Stimulated activated naive CD8-positive, alpha-beta T cell treated with anti-CD3 and anti-CD28 coated beads, Interleukin-15, amount 100 ng/mL, for 72 hours (primary cell): ENCODE results near the gene STK17A.
"Not testable (repeated sequence)": the region's sequence is repeated elsewhere in the genome, so short reads cannot be mapped to it uniquely, and the experiment has no call there.

Experiments
- ATAC-seq: fragments of 150-1000 bp; cut with Tn5 transposase; 2 replicates; pipeline ENCODE4 v1.10.0; 2021; ENCODE audit warnings: mild to moderate bottlenecking, moderate library complexity
- DNase-seq, 2 donors: peaks; one replicate each; pipeline ENCODE4 v3.0.0; 2021 to 2022
- H3K27ac Mint-ChIP-seq, 2 donors: one replicate each; pipeline ENCODE4 v1.8.0; 2022; ENCODE audit warnings: mild to moderate bottlenecking in 2 of 2, mixed read lengths in 2 of 2, moderate library complexity in 2 of 2
- H3K27me3 Mint-ChIP-seq: one replicate; pipeline ENCODE4 v1.8.0; 2022; ENCODE audit warnings: mixed read lengths
- H3K4me1 Mint-ChIP-seq: one replicate; pipeline ENCODE4 v1.8.0; 2022; ENCODE audit warnings: mild to moderate bottlenecking, mixed read lengths
- H3K4me3 Mint-ChIP-seq, 2 donors: one replicate each; pipeline ENCODE4 v1.8.0; 2022; ENCODE audit warnings: mild to moderate bottlenecking in 2 of 2, mixed read lengths in 2 of 2, moderate library complexity in 1 of 2
- H3K9me3 Mint-ChIP-seq, 2 donors: one replicate each; pipeline ENCODE4 v1.8.0; 2022; ENCODE audit warnings: mixed read lengths in 2 of 2

STK17A gene

GRCh38 chr7:43557831-43558495 lies 24.9 kb upstream of the STK17A start:
- peaks cover 21% of the 10 kb centered on the region for H3K27me3 Mint-ChIP-seq
- ATAC-seq (no peak), DNase-seq (no peak)
- no peak overlapping the region for H3K27ac Mint-ChIP-seq
- no peak overlapping the region for H3K4me3 Mint-ChIP-seq
- H3K4me1 Mint-ChIP-seq: peaks cover 17% of the 10 kb centered on the region
- peaks cover 0 to 6% of the 10 kb centered on the region in 2 donors for H3K9me3 Mint-ChIP-seq

GRCh38 chr7:43559171-43559945 lies 23.6 kb upstream of the STK17A start:
- Mint-ChIP-seq H3K4me1 (peaks cover 7% of the 10 kb centered on the region), H3K27ac (no peak overlapping the region), H3K27me3 (peaks cover 21% of the 10 kb centered on the region), H3K4me3 (no peak overlapping the region), H3K9me3 (peaks cover 0 to 6% of the 10 kb centered on the region in 2 donors)
- no peak for ATAC-seq
- no peak for DNase-seq

DNA sequence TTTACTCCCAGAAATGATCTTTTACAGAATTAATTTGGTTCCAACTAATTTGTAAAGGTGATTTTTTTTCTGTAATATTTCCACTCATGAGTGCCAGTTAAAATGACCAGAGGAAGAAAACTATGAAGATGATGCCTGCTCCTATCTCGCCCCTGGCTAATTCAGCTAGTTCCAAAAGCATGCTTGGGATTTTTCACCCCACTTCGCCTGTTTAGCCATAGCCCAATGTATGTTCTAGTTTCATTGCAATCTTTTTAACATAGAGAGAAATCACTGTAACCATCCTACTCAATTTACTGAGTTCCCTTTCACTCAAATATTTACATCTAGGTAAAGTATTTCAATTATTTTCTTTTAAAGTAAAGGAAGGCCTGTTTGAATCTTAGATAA lies 23.0 kb upstream of the STK17A start:
- ATAC-seq: no peak
- peaks cover 0 to 6% of the 10 kb centered on the region in 2 donors for H3K9me3 Mint-ChIP-seq
- peaks cover under 1% of the 10 kb centered on the region for H3K4me1 Mint-ChIP-seq
- H3K4me3 Mint-ChIP-seq: no peak overlapping the region
- DNase-seq: no peak
- H3K27ac Mint-ChIP-seq: no peak overlapping the region
- H3K27me3 Mint-ChIP-seq: peaks cover 21% of the 10 kb centered on the region

DNA sequence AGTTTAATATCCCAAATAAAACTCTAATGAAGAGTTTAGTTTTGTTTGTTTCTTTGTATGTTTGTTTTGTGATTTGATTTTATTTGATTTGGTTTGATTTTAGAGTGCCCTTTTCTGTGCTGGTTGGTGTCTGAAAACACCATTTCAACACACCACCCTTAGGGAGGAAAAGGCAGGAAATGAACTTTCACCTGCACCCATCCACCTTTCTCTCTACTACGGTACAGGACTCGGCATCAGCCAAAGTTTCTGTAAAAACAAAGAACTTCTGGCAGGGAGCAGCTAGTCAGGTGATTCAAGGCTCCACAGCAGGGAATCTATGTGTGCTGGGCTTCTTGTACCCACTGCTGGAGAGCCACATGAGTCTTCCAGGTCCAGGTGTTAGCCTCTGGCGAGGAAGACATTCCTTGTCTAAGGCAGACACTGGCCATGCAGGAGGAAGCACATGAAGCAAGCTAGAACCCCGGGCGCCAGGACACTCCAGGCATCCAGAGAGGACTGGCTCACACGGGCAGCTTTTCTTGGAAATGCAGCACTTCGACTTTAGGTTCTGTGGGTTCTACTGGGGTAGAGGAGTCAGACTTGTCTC lies 22.1 kb upstream of the STK17A start:
- Mint-ChIP-seq H3K27ac (no peak overlapping the region), H3K27me3 (peaks cover 19% of the 10 kb centered on the region), H3K4me1 (no peaks in the 10 kb centered on the region), H3K9me3 (peaks cover 0 to 6% of the 10 kb centered on the region in 2 donors), H3K4me3 (no peak overlapping the region)
- no peak for DNase-seq
- no peak for ATAC-seq

- DNase-seq (no peak), ATAC-seq (no peak)
- Mint-ChIP-seq H3K9me3 (peaks cover 0 to 6% of the 10 kb centered on the region in 2 donors), H3K4me1 (no peaks in the 10 kb centered on the region), H3K27ac (no peak overlapping the region), H3K4me3 (no peak overlapping the region), H3K27me3 (peaks cover 14% of the 10 kb centered on the region)
These were observed 20.5 kb upstream of the STK17A start for GRCh38 chr7:43562383-43562782.

DNA sequence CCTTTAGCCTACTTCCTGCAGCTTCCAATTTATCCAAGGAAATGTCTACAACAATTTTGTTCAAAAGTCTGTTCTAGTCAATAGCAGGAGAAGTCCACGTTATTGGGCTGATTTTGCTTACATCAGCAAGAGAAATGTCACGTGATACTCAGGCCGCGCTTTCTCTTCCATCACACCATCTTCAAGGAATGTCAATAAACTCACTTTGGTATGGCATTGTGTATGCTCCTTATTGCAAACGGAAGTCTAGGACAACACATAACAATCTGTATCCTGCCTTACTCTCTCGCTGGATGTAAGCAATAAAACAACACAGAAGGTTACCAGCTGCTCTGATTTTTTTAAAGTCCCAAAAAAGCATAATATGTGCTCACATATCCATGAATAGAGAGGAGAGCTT lies 17.1 kb upstream of the STK17A start:
- H3K4me1 Mint-ChIP-seq: peaks cover 22% of the 10 kb centered on the region
- peaks cover 8% of the 10 kb centered on the region for H3K27me3 Mint-ChIP-seq
- ATAC-seq: no peak
- H3K4me3 Mint-ChIP-seq: no peak overlapping the region
- DNase-seq: no peak
- H3K27ac Mint-ChIP-seq: no peak overlapping the region
- H3K9me3 Mint-ChIP-seq: no peaks in the 10 kb centered on the region

DNA sequence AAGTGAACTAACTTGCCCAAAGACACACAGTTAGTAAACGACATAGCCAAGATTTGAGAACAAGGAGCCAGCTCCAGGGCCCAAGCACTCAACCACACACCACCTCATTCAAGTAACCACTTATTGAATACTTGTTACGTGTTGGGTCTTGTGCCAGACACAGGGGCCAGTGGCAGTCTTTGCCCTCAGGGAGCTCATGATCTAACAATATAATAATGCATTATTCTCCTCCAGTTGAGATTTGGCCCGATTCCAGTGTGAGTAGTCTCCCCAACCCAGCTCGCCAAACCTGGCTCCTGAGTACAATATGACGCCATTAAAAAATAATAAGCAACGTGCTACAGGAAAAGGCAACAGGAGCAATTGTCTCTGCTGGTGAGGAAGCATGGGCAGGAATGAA lies 14.4 kb upstream of the STK17A start:
- Mint-ChIP-seq H3K4me3 (no peak overlapping the region), H3K4me1 (peaks cover 37% of the 10 kb centered on the region), H3K9me3 (no peaks in the 10 kb centered on the region), H3K27me3 (no peaks in the 10 kb centered on the region), H3K27ac (no peak overlapping the region)
- no peak for DNase-seq
- ATAC-seq: no peak

GRCh38 chr7:43569424-43569823 lies 13.5 kb upstream of the STK17A start:
- Mint-ChIP-seq H3K4me3 (no peak overlapping the region), H3K9me3 (no peaks in the 10 kb centered on the region), H3K27me3 (no peaks in the 10 kb centered on the region), H3K4me1 (peaks cover 37% of the 10 kb centered on the region), H3K27ac (no peak overlapping the region)
- ATAC-seq (peak; percentile 53), DNase-seq (no peak)

- ATAC-seq (no peak), DNase-seq (no peak)
- Mint-ChIP-seq H3K4me3 (no peak overlapping the region), H3K9me3 (no peaks in the 10 kb centered on the region), H3K27me3 (no peaks in the 10 kb centered on the region), H3K4me1 (peaks cover 37% of the 10 kb centered on the region), H3K27ac (no peak overlapping the region)
These were observed 12.1 kb upstream of the STK17A start for GRCh38 chr7:43570688-43571365.

DNA sequence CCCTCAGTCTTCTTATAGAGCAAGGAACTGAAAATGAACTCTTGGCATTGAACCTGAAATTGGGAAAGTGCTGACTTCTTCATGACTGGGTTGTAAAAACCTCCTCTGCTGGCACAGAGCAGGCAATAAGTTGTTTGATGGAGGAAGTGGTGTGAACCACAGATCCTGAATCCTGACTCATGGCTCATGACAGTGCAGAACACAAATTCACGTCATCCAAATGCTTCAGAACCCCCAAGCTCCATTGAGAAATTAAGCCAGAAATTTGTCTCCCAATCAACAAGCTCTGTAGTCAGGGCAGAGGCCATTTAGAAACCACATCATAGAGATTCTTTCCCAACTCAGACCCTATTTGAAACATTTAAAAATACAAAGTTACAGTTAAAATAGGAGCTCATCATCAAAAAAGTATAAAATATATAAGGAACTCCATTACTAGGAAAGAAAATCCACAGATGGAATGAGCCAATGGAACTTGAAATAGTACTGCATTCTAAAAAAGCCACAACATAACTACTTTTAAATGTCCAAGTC lies 10.3 kb upstream of the STK17A start:
- Mint-ChIP-seq H3K27ac (peak overlapping the region in 1 of 2 donors; percentile 57), H3K4me3 (peak overlapping the region in 1 of 2 donors; percentile 2), H3K9me3 (no peaks in the 10 kb centered on the region), H3K4me1 (peaks cover 42% of the 10 kb centered on the region), H3K27me3 (no peaks in the 10 kb centered on the region)
- ATAC-seq (peak; percentile 95), DNase-seq (peak in 1 of 2 donors; percentile 40)

DNA sequence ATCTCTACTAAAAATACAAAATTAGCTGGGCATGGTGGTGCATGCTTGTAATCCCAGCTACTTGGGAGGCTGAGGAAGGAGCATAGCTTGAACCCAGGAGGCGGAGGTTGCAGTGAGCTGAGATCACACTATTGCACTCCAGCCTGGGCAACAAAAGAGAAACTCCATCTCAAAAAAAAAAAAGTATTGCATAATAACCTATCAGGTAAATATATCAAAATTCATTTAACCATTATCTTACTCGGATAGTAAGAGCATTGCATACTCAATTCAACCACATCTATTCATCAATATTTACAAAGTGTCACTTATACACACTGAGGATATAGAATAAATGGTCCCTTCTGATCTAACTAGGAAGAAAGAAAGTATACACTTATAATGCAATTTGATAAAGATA lies 9.1 kb upstream of the STK17A start:
- not testable (repeated sequence) for H3K27me3 Mint-ChIP-seq

GRCh38 chr7:43575506-43575905 lies 7.4 kb upstream of the STK17A start:
- no peaks in the 10 kb centered on the region for H3K27me3 Mint-ChIP-seq
- no peak for DNase-seq
- peaks cover 28% of the 10 kb centered on the region for H3K4me1 Mint-ChIP-seq
- no peak overlapping the region for H3K4me3 Mint-ChIP-seq
- no peak overlapping the region for H3K27ac Mint-ChIP-seq
- ATAC-seq: no peak
- H3K9me3 Mint-ChIP-seq: no peaks in the 10 kb centered on the region

More for the DNA sequence above, 9.1 kb upstream of the STK17A start:
- not testable (repeated sequence) for DNase-seq, ATAC-seq, H3K4me3 Mint-ChIP-seq, H3K9me3 Mint-ChIP-seq, H3K27ac Mint-ChIP-seq
- peaks cover 39% of the 10 kb centered on the region for H3K4me1 Mint-ChIP-seq

DNA sequence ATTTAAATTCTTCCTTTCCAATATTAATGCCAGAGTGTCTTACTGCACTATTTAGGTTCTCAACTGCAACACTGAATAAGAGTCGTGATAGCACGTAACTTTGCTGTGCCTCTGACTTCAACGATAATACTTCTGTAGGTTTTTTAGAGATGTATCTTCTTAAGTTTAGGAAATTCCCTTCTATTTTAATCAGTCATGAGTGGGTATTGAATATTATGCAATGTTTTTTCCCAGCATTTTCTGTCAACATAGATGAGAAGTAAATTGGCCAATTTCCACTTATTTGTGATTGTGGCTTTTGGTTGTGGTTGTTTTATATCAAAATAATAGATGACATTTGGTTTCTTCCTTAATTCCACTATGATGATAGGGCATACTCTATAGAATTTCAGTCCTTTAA lies 6.7 kb upstream of the STK17A start:
- ATAC-seq: no peak
- no peaks in the 10 kb centered on the region for H3K9me3 Mint-ChIP-seq
- peaks cover 2% of the 10 kb centered on the region for H3K27me3 Mint-ChIP-seq
- no peak overlapping the region for H3K27ac Mint-ChIP-seq
- peaks cover 21% of the 10 kb centered on the region for H3K4me1 Mint-ChIP-seq
- DNase-seq: no peak
- H3K4me3 Mint-ChIP-seq: no peak overlapping the region

GRCh38 chr7:43577485-43577951 lies 5.4 kb upstream of the STK17A start:
- no peak for ATAC-seq
- H3K4me1 Mint-ChIP-seq: peaks cover 21% of the 10 kb centered on the region
- H3K9me3 Mint-ChIP-seq: no peaks in the 10 kb centered on the region
- H3K27ac Mint-ChIP-seq: peak overlapping the region; percentile 23 to 31
- H3K4me3 Mint-ChIP-seq: no peak overlapping the region
- H3K27me3 Mint-ChIP-seq: peaks cover 13% of the 10 kb centered on the region
- DNase-seq: no peak

DNA sequence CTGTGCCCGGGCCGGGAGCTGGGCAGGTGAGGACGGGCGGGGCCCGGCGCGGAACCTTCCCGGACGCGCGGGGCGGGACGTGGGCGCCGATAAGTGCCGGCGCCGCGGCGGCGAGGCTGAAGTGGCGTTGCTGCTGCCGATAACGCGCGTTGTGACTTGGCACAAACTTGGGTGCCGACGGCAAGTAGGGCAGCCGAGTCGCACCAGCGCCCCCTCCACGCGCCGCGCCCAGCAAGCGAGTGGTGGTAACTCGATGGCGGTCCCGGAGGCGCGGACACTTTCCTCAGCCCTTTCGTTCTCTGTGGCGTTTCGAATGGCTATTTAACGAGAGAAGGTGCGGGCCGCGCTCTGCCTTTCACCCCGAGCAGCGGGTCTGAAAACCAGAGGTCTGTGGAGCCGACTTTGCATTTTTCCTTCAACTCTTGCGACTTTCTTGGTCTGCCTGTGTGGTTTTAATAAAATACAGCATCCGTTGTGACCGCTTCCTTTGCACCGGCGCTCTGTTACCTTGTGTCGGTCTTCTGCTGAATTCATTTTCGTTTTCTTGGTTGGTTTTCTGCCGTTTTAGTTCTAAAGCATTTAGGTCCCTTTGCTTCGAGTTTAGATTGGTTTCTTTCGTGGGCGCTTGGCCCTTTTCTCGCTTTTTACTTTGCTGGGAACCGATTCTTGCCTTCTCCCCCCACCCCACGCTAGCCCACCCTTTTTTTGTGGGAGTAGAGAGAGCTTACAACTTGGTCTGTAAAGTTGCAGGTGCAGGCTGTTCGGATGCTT lies 701 bp downstream of the STK17A start:
- peak; percentile 80 to 84 for DNase-seq
- peak overlapping the region; percentile 95 to 99 for H3K27ac Mint-ChIP-seq
- H3K4me3 Mint-ChIP-seq: peak overlapping the region; percentile 89 to 98
- H3K27me3 Mint-ChIP-seq: peaks cover 13% of the 10 kb centered on the region
- ATAC-seq: peak; percentile 57
- H3K9me3 Mint-ChIP-seq: no peaks in the 10 kb centered on the region
- H3K4me1 Mint-ChIP-seq: peaks cover 24% of the 10 kb centered on the region
